Measurements from ENCODE around the gene PRPF40B. TPM values are rescaled to one million over a fixed set of nuclear protein-coding genes. Genes with fewer than 3 reads are reported as not detected.

Gene PRPF40B
- total RNA-seq, 2 donors from 2014 or later = 6.3 to 9.3 TPM

GRCh38 chr12:49636979-49637755 lies 13.8 kb downstream of the PRPF40B start:
- TF ChIP-seq POLR2A (IDR thresholded peaks at IDR 0.05) (no peak), CTCF (IDR thresholded peaks at IDR 0.05) (peak in 6 of 7 experiments; percentile 36 to 55 (median 50))
- ATAC-seq = peak; percentile 70
- peak; percentile 45 to 64 (median 51) for DNase-seq
- Histone ChIP-seq H3K4me3 (no peak overlapping the region), H3K4me1 (no peaks in the 10 kb centered on the region), H3K27ac (no peak overlapping the region), H3K36me3 (replicated peaks in 1 of 2; ENCODE audit: insufficient read depth in 1 of 2, low read depth in 2 of 2) (peaks cover 0 to 6% of the 10 kb centered on the region in 2 donors), H3K9me3 (no peaks in the 10 kb centered on the region), H3K27me3 (no peaks in the 10 kb centered on the region)
- intact Hi-C loops (cut with DNase I) = no loop called here
- WGBS, 2 donors = 39 to 53% methylated on average over 9 of the region's 9 CpGs

GRCh38 chr12:49641748-49642369 lies 18.5 kb downstream of the PRPF40B start:
- H3K4me3 ChIP-seq = no peak overlapping the region
- H3K36me3 ChIP-seq (replicated peaks in 1 of 2; ENCODE audit: insufficient read depth in 1 of 2, low read depth in 2 of 2) = peaks cover 0 to 8% of the 10 kb centered on the region in 2 donors
- 86 to 92% methylated on average over 13 to 16 of the region's 17 CpGs for WGBS, 2 donors
- TF ChIP-seq CTCF (IDR thresholded peaks at IDR 0.05) = no peak
- TF ChIP-seq POLR2A (IDR thresholded peaks at IDR 0.05) = no peak
- no peaks in the 10 kb centered on the region for H3K27me3 ChIP-seq
- no peaks in the 10 kb centered on the region for H3K4me1 ChIP-seq
- no peak overlapping the region for H3K27ac ChIP-seq
- no peaks in the 10 kb centered on the region for H3K9me3 ChIP-seq
- ATAC-seq (no peak), DNase-seq (no peak)
- intact Hi-C loops (cut with DNase I) = loop anchor here (5.0 kb wide), 1 partner anchor 65 kb away; the partner anchor contains the start of gene FMNL3

GRCh38 chr12:49642370-49642802 lies 19.0 kb downstream of the PRPF40B start:
- TF ChIP-seq POLR2A (IDR thresholded peaks at IDR 0.05) (no peak), CTCF (IDR thresholded peaks at IDR 0.05) (no peak)
- H3K36me3 ChIP-seq (replicated peaks in 1 of 2; ENCODE audit: insufficient read depth in 1 of 2, low read depth in 2 of 2) = peaks cover 0 to 8% of the 10 kb centered on the region in 2 donors
- H3K4me1 ChIP-seq = no peaks in the 10 kb centered on the region
- H3K27me3 ChIP-seq = no peaks in the 10 kb centered on the region
- intact Hi-C loops (cut with DNase I) = loop anchor here (5.0 kb wide), 1 partner anchor 65 kb away; the partner anchor contains the start of gene FMNL3
- ATAC-seq (no peak), DNase-seq (no peak)
- WGBS, 2 donors = 62 to 87% methylated on average over 8 to 10 of the region's 11 CpGs
- no peak overlapping the region for H3K27ac ChIP-seq
- H3K4me3 ChIP-seq = no peak overlapping the region
- no peaks in the 10 kb centered on the region for H3K9me3 ChIP-seq

GRCh38 chr12:49643135-49643534 lies 19.8 kb downstream of the PRPF40B start:
- Histone ChIP-seq H3K27ac (no peak overlapping the region), H3K36me3 (replicated peaks in 1 of 2; ENCODE audit: insufficient read depth in 1 of 2, low read depth in 2 of 2) (peaks cover 0 to 8% of the 10 kb centered on the region in 2 donors), H3K9me3 (no peaks in the 10 kb centered on the region), H3K27me3 (no peaks in the 10 kb centered on the region), H3K4me1 (no peaks in the 10 kb centered on the region), H3K4me3 (no peak overlapping the region)
- DNase-seq = no peak
- TF ChIP-seq POLR2A (IDR thresholded peaks at IDR 0.05) (no peak), CTCF (IDR thresholded peaks at IDR 0.05) (no peak)
- WGBS, 2 donors = 84 to 86% methylated on average over 2 to 7 of the region's 7 CpGs
- no peak for ATAC-seq
- intact Hi-C loops (cut with DNase I) = loop anchor here (5.0 kb wide), 1 partner anchor 64 kb away; the partner anchor contains the start of gene FMNL3

All from body of pancreas (tissue), 4 donors.